HepG2 (cell line): ENCODE measurements around the gene SNX10.

Experiments
- CTCF ChIP-seq: sonication (generic); formaldehyde crosslinking; IDR thresholded peaks from 2 replicates; pipeline ENCODE4 v1.5.0; 2020; ENCODE audit warnings: mild to moderate bottlenecking, missing genetic modification reagents, moderate library complexity
- ZNF670 ChIP-seq: sonication (generic); formaldehyde crosslinking; IDR thresholded peaks from 2 replicates; pipeline ENCODE4 v1.8.0; 2022; ENCODE audit warnings: mild to moderate bottlenecking, missing genetic modification reagents, borderline replicate concordance

GRCh38 chr7:26393818-26394217 is 102.2 kb downstream of the SNX10 start:
- TF ChIP-seq ZNF670 (no peak), CTCF (no peak)
